GM18867 (cell line): ENCODE data around the gene OR9A2.
"Not testable (repeated sequence)": the region's sequence is repeated elsewhere in the genome, so short reads cannot be mapped to it uniquely, and the experiment has no call there.

Experiments used
- ATAC-seq: cut with Tn5 transposase; IDR thresholded peaks from one replicate; pipeline ENCODE4 v1.9.1; 2021; ENCODE audit warnings: mild to moderate bottlenecking, moderate library complexity; ENCODE audit not compliant: unreplicated experiment

Gene OR9A2

GRCh38 chr7:142978402-142978801 lies 48.5 kb downstream of the OR9A2 start:
- not testable (repeated sequence) for ATAC-seq
